GM23248 (cell line): ENCODE results near the gene F13B. TPM values are rescaled to one million over a fixed set of nuclear protein-coding genes. Genes with fewer than 3 reads are reported as not detected.
A peak's percentile ranks its signal among the peaks of the same experiment; 100 is the strongest.

Experiments used
- DNase-seq: peaks from one replicate; pipeline ENCODE4 v3.0.0-alpha.2; 2015
- H2AFZ ChIP-seq: fragments of 200-600 bp; sonication (generic); 2 replicates; pipeline ENCODE4 v1.6.1; 2016; ENCODE audit warnings: antibody characterized with exemption
- H3F3A ChIP-seq: fragments of 200-600 bp; sonication (generic); 2 replicates; pipeline ENCODE4 v1.6.1; 2016; ENCODE audit warnings: mild to moderate bottlenecking, antibody characterized with exemption, mixed run types; ENCODE audit not compliant: insufficient read depth
- H3K27ac ChIP-seq: fragments of 200-600 bp; sonication (generic); 2 replicates; pipeline ENCODE4 v1.5.1; 2016; ENCODE audit warnings: mild to moderate bottlenecking
- H3K27me3 ChIP-seq: fragments of 200-600 bp; sonication (generic); replicated peaks from 2 replicates; pipeline ENCODE4 v1.6.1; 2016; ENCODE audit warnings: mild to moderate bottlenecking; ENCODE audit not compliant: insufficient read depth
- H3K36me3 ChIP-seq: fragments of 200-600 bp; sonication (generic); 2 replicates; pipeline ENCODE4 v1.6.1; 2016; ENCODE audit warnings: low read depth, mild to moderate bottlenecking
- H3K4me1 ChIP-seq: fragments of 200-600 bp; sonication (generic); 2 replicates; pipeline ENCODE4 v1.6.1; 2016; ENCODE audit warnings: mild to moderate bottlenecking; ENCODE audit not compliant: insufficient read depth
- H3K4me2 ChIP-seq: fragments of 200-600 bp; sonication (generic); one replicate; pipeline ENCODE4 v1.6.1; 2016; ENCODE audit warnings: mild to moderate bottlenecking; ENCODE audit not compliant: unreplicated experiment
- H3K4me3 ChIP-seq: fragments of 200-600 bp; sonication (generic); 2 replicates; pipeline ENCODE4 v1.5.1; 2016; ENCODE audit warnings: mild to moderate bottlenecking
- H3K79me2 ChIP-seq: fragments of 200-600 bp; sonication (generic); 2 replicates; pipeline ENCODE4 v1.6.1; 2016; ENCODE audit warnings: mild to moderate bottlenecking; ENCODE audit not compliant: insufficient read depth
- H3K9ac ChIP-seq: fragments of 200-600 bp; sonication (generic); 2 replicates; pipeline ENCODE4 v1.6.1; 2016; ENCODE audit warnings: mild to moderate bottlenecking
- H3K9me2 ChIP-seq: fragments of 200-600 bp; sonication (generic); 2 replicates; pipeline ENCODE4 v1.6.1; 2016; ENCODE audit warnings: mixed run types, mild to moderate bottlenecking, moderate library complexity; ENCODE audit not compliant: insufficient read depth
- H3K9me3 ChIP-seq: fragments of 200-600 bp; sonication (generic); one replicate; pipeline ENCODE4 v1.6.1; 2017; ENCODE audit warnings: low read depth
- H4K20me1 ChIP-seq: fragments of 200-600 bp; sonication (generic); 2 replicates; pipeline ENCODE4 v1.6.0; 2016; ENCODE audit not compliant: insufficient read depth
- EZH2 ChIP-seq: fragments of 200-600 bp; sonication (generic); IDR thresholded peaks from 2 replicates; pipeline ENCODE4 v1.6.1; 2018; ENCODE audit warnings: antibody characterized with exemption, mild to moderate bottlenecking; ENCODE audit not compliant: insufficient read depth, poor library complexity, severe bottlenecking
- EZH2phosphoT487 ChIP-seq: fragments of 200-600 bp; sonication (generic); IDR thresholded peaks from 2 replicates; pipeline ENCODE4 v1.6.1; 2018; ENCODE audit warnings: antibody characterized with exemption, moderate library complexity, mild to moderate bottlenecking, low read depth; ENCODE audit not compliant: insufficient read depth
- WGBS, 2 experiments: methylation state at CpG; one replicate each; pipeline ENCODE4 v1.1.6; 2015 to 2017; ENCODE audit warnings: low lambda C conversion rate in 2 of 2, low coverage in 1 of 2; ENCODE audit errors: missing lambda C conversion rate in 2 of 2; 5-methylcytosine and 5-hydroxymethylcytosine counted together
- in situ Hi-C: fragments of 300-500 bp; cut with MboI; formaldehyde crosslinking; loops from 2 replicates; pipeline ENCODE4 v1.15.0; 2020
- polyA plus RNA-seq: library from polyadenylated mRNA; unstranded; fragments of >200 nt; fragmentation: Nextera tagmentation; extraction: Ambion mirVana; gene quantifications from 2 replicates; pipeline ENCODE4 v1.2.1, GENCODE V29; 2016
- total RNA-seq: library from RNA; depleted of rRNA; stranded (reverse); fragments of >200 nt; shearing (Covaris generic); gene quantifications from 2 replicates; pipeline ENCODE4 v1.2.3, GENCODE V29; 2014

Gene F13B
- total and polyA plus RNA-seq, 2 experiments from 2014 or later = not detected

GRCh38 chr1:197093226-197093885 lies 26.3 kb upstream of the F13B start:
- no peak for TF ChIP-seq EZH2phosphoT487
- TF ChIP-seq EZH2 = no peak
- no peaks in the 10 kb centered on the region for H3K9me3 ChIP-seq
- in situ Hi-C loops = no loop called here

DNA sequence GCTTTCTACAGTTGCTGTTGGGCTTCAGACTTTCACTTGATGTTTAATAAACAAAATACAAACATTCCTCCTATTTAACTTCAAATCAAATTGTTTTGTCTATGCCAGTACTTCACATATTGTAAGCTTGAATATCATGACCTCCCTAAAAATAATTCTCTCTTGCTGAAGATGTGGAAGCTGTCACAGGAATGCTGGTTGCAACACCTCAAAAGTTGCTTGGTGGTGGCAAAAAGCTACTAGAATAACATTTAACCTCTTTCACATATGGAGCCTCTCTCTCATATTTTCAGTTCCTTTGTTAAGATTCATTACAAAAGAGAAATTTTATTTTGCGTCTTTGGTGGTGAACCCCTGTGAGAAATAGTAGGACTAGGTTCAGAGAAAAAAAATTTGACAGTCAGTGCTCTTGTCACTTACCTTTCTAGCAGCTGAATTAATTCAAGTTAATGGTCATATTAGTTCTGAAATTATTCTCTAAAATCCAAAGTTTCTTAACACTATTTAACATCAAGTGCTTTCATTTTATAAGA lies 25.5 kb upstream of the F13B start:
- Histone ChIP-seq H3K27ac (no peak overlapping the region), H2AFZ (no peak overlapping the region), H3K36me3 (peaks cover 9% of the 10 kb centered on the region; the same call in 1 of the 2 replicates), H4K20me1 (no peaks in the 10 kb centered on the region), H3K4me3 (no peak overlapping the region), H3K9ac (no peak overlapping the region), H3K4me1 (no peaks in the 10 kb centered on the region), H3K79me2 (no peaks in the 10 kb centered on the region), H3K9me3 (no peaks in the 10 kb centered on the region), H3K9me2 (no peaks in the 10 kb centered on the region), H3K27me3 (no peaks in the 10 kb centered on the region), H3K4me2 (no peak overlapping the region), H3F3A (no peaks in the 10 kb centered on the region)
- peak; percentile 12 for DNase-seq
- TF ChIP-seq EZH2phosphoT487 (no peak), EZH2 (no peak)
- WGBS, 2 experiments = 94 to 97% methylated on average over 1 of the region's 1 CpG
- in situ Hi-C loops = no loop called here

More at GRCh38 chr1:197093226-197093885, 26.3 kb upstream of the F13B start:
- Histone ChIP-seq H3K36me3 (0 out of 2 replicates have a peak, but pooled peaks cover 1% of the 10 kb centered on the region), H3K9ac (no peak overlapping the region), H3K4me1 (no peaks in the 10 kb centered on the region), H3K9me2 (no peaks in the 10 kb centered on the region), H3F3A (no peaks in the 10 kb centered on the region), H2AFZ (no peak overlapping the region), H3K4me2 (no peak overlapping the region), H4K20me1 (no peaks in the 10 kb centered on the region), H3K4me3 (no peak overlapping the region), H3K27ac (no peak overlapping the region), H3K27me3 (no peaks in the 10 kb centered on the region), H3K79me2 (no peaks in the 10 kb centered on the region)
- WGBS, 2 experiments = 98 to 99% methylated on average over 4 of the region's 4 CpGs
- no peak for DNase-seq

DNA sequence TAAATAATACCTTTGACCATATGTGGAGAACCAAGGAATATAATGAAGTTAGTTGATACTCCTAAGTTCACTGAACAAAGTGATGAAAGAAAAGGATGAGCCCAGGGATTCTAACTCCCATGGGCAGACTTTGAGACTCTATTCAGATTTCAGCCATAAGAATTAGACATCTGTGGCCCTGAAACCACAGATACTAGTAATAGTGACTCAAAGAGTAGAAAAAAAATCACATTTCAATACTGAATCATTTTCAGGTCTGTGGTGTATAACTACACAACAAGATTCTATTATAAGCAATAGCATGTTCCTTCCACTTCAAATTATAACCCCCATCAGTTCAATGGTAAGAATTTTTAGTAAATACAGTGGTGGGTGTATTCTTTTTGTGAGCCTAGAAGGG lies 16.4 kb upstream of the F13B start:
- H3K4me1 ChIP-seq = no peaks in the 10 kb centered on the region
- peaks cover 18% of the 10 kb centered on the region; the same call in 1 of the 2 replicates for H3K36me3 ChIP-seq
- no peak overlapping the region for H3K4me3 ChIP-seq

GRCh38 chr1:197081117-197081753 lies 14.2 kb upstream of the F13B start:
- no peaks in the 10 kb centered on the region for H3K79me2 ChIP-seq
- in situ Hi-C loops = no loop called here
- no peak overlapping the region for H2AFZ ChIP-seq
- TF ChIP-seq EZH2 = no peak
- no peak for TF ChIP-seq EZH2phosphoT487
- no peak overlapping the region for H3K4me3 ChIP-seq
- no peaks in the 10 kb centered on the region for H3K9me2 ChIP-seq
- H3K27ac ChIP-seq = no peak overlapping the region
- DNase-seq = no peak
- H3K27me3 ChIP-seq = no peaks in the 10 kb centered on the region
- peaks cover 8% of the 10 kb centered on the region; the same call in 1 of the 2 replicates for H3K36me3 ChIP-seq
- H3K9me3 ChIP-seq = no peaks in the 10 kb centered on the region
- no peaks in the 10 kb centered on the region for H3F3A ChIP-seq
- no peaks in the 10 kb centered on the region for H3K4me1 ChIP-seq
- WGBS, 2 experiments = 97 to 100% methylated on average over 5 of the region's 5 CpGs
- H3K4me2 ChIP-seq = no peak overlapping the region
- no peaks in the 10 kb centered on the region for H4K20me1 ChIP-seq
- no peak overlapping the region for H3K9ac ChIP-seq

More for the DNA sequence above, 16.4 kb upstream of the F13B start:
- no peak for TF ChIP-seq EZH2
- TF ChIP-seq EZH2phosphoT487 = no peak
- no peak overlapping the region for H3K27ac ChIP-seq
- H3K9ac ChIP-seq = no peak overlapping the region
- no peaks in the 10 kb centered on the region for H3F3A ChIP-seq
- no peak overlapping the region for H3K4me2 ChIP-seq
- H4K20me1 ChIP-seq = no peaks in the 10 kb centered on the region
- H3K9me2 ChIP-seq = no peaks in the 10 kb centered on the region
- peak; percentile 29 for DNase-seq
- H3K9me3 ChIP-seq = no peaks in the 10 kb centered on the region
- in situ Hi-C loops = no loop called here
- H2AFZ ChIP-seq = no peak overlapping the region
- H3K79me2 ChIP-seq = no peaks in the 10 kb centered on the region
- no peaks in the 10 kb centered on the region for H3K27me3 ChIP-seq
